Upper lobe of left lung (tissue), 6 donors: ENCODE data around the gene CNPY4. TPM values are rescaled to one million over a fixed set of nuclear protein-coding genes. Genes with fewer than 3 reads are reported as not detected.

Experiments used
- ATAC-seq, 2 donors: fragments of 200-7000 bp; cut with Tn5 transposase; one replicate each; pipeline ENCODE4 v1.9.1; 2022; ENCODE audit warnings: mild to moderate bottlenecking in 2 of 2, moderate library complexity in 2 of 2; ENCODE audit not compliant: low FRiP score in 2 of 2
- DNase-seq, 2 donors: peaks; one replicate each; pipeline ENCODE4 v3.0.0-alpha.2; 2019 to 2020
- H3K27ac ChIP-seq, 4 donors: fragments of 200-600 bp; sonication (generic); one replicate each; pipeline ENCODE4 v1.5.1; 2016 to 2019
- H3K27me3 ChIP-seq, 4 donors: fragments of 200-600 bp; sonication (generic); one replicate each; pipeline ENCODE4 v1.5.1; 2017 to 2019
- H3K36me3 ChIP-seq, 4 donors: fragments of 200-600 bp; sonication (generic); one replicate each; pipeline ENCODE4 v1.5.1; 2016 to 2019
- H3K4me1 ChIP-seq, 4 donors: fragments of 200-600 bp; sonication (generic); one replicate each; pipeline ENCODE4 v1.5.1; 2018 to 2019
- H3K4me3 ChIP-seq, 4 donors: fragments of 200-600 bp; sonication (generic); one replicate each; pipeline ENCODE4 v1.5.1; 2017 to 2019; ENCODE audit warnings: mild to moderate bottlenecking in 2 of 4, moderate library complexity in 1 of 4
- H3K9me3 ChIP-seq, 4 donors: fragments of 200-600 bp; sonication (generic); one replicate each; pipeline ENCODE4 v1.5.1; 2018 to 2019
- CTCF ChIP-seq, 6 experiments: fragments of 450-650 bp in 4 of 6; fragments of 200-600 bp in 2 of 6; sonication (generic) in 2 of 6; IDR thresholded peaks; one replicate each; pipeline ENCODE4 v1.5.1; 2016 to 2019; ENCODE audit warnings: antibody characterized with exemption in 6 of 6
- EP300 ChIP-seq, 4 donors: sonication (generic); formaldehyde crosslinking; IDR thresholded peaks; one replicate each; pipeline ENCODE4 v1.5.1; 2017; ENCODE audit warnings: antibody characterized with exemption in 4 of 4, control low read depth in 2 of 4
- POLR2A ChIP-seq, 4 donors: fragments of 450-650 bp; IDR thresholded peaks; one replicate each; pipeline ENCODE4 v1.5.1; 2016 to 2017; ENCODE audit warnings: antibody characterized with exemption in 4 of 4, mild to moderate bottlenecking in 2 of 4
- POLR2AphosphoS5 ChIP-seq, 2 donors: sonication (generic); formaldehyde crosslinking; IDR thresholded peaks; one replicate each; pipeline ENCODE4 v1.5.1; 2017; ENCODE audit warnings: antibody characterized with exemption in 2 of 2
- WGBS, 2 donors: methylation state at CpG; one replicate each; pipeline ENCODE4 v1.1.5; 2017 to 2018; 5-methylcytosine and 5-hydroxymethylcytosine counted together
- total RNA-seq, 6 donors: library from RNA; depleted of rRNA in 4 of 6; stranded (reverse); fragments of >200 nt in 4 of 6; gene quantifications; one replicate each; pipeline versions ENCODE4 v1.1.0 to v1.2.1, GENCODE V29; 2016 to 2021
- donor health status: DM: no; HTN: no; CAD: no; lungs with moderate emphysema.
- donor health status: DM: no; HTN: yes; CAD: no; lungs with severe emphysema.

Gene CNPY4
- 10 to 100 TPM in 2 of 6 donors, 1 to 10 TPM in 4; 2.9 to 14.6 (median 6.5) TPM for total RNA-seq

GRCh38 chr7:100119072-100119969 lies at the start of gene CNPY4, which contains the start of gene TAF6:
Gene CNPY4, plus strand, starts transcription at chr7:100119634. Its CDS starts 111 bp downstream, at chr7:100119745.
Gene TAF6, minus strand, starts transcription at chr7:100119358. Its CDS starts 5,149 bp downstream, at chr7:100114209.
- H3K4me1 ChIP-seq: peaks cover 16 to 26% (median 17%) of the 10 kb centered on the region in 4 donors
- peaks cover 0 to 6% (median under 1%) of the 10 kb centered on the region in 4 donors for H3K36me3 ChIP-seq
- WGBS, 2 donors: 0 to 1% methylated on average over 35 to 47 of the region's 49 CpGs
- H3K27ac ChIP-seq: peak within 1 kb of the TSS; percentile 79 to 89 (median 86)
- peak within 1 kb of the TSS; percentile 54 to 96 (median 87) for H3K4me3 ChIP-seq
- no peaks in the 10 kb centered on the region for H3K27me3 ChIP-seq
- no peaks in the 10 kb centered on the region for H3K9me3 ChIP-seq
- ATAC-seq: peak; percentile 95 to 97
- DNase-seq: peak; percentile 96
- TF ChIP-seq CTCF (IDR thresholded peaks at IDR 0.05) (no peak), POLR2AphosphoS5 (IDR thresholded peaks at IDR 0.05) (peak; percentile 21 to 62), POLR2A (IDR thresholded peaks at IDR 0.05) (peak in 2 of 4 donors; percentile 39 to 80)

- WGBS, 2 donors: 97 to 99% methylated on average over 5 of the region's 5 CpGs
- ATAC-seq: no peak
- H3K36me3 ChIP-seq: peaks cover 45 to 71% (median 61%) of the 10 kb centered on the region in 4 donors
These were observed 49.4 kb upstream of the CNPY4 start for GRCh38 chr7:100069991-100070390.

GRCh38 chr7:100071018-100071723 lies 48.3 kb upstream of the CNPY4 start:
- WGBS, 2 donors: 95 to 96% methylated on average over 11 of the region's 11 CpGs
- Histone ChIP-seq H3K4me3 (no peak overlapping the region), H3K4me1 (peaks cover 0 to 3% (median under 1%) of the 10 kb centered on the region in 4 donors), H3K27ac (no peak overlapping the region), H3K36me3 (peaks cover 49 to 82% (median 73%) of the 10 kb centered on the region in 4 donors), H3K9me3 (peaks cover 22 to 28% (median 27%) of the 10 kb centered on the region in 4 donors), H3K27me3 (no peaks in the 10 kb centered on the region)
- ATAC-seq (no peak), DNase-seq (no peak)
- no peak for TF ChIP-seq CTCF (IDR thresholded peaks at IDR 0.05)
- no peak for TF ChIP-seq POLR2AphosphoS5 (IDR thresholded peaks at IDR 0.05)
- TF ChIP-seq EP300 (IDR thresholded peaks at IDR 0.05): no peak
- no peak for TF ChIP-seq POLR2A (IDR thresholded peaks at IDR 0.05)

More at GRCh38 chr7:100069991-100070390, 49.4 kb upstream of the CNPY4 start:
- Histone ChIP-seq H3K4me3 (no peak overlapping the region), H3K4me1 (peaks cover 8 to 15% (median 10%) of the 10 kb centered on the region in 4 donors), H3K9me3 (peaks cover 22 to 28% (median 27%) of the 10 kb centered on the region in 4 donors), H3K27me3 (no peaks in the 10 kb centered on the region), H3K27ac (no peak overlapping the region)
- DNase-seq: no peak
- no peak for TF ChIP-seq EP300 (IDR thresholded peaks at IDR 0.05)

- Histone ChIP-seq H3K36me3 (peaks cover 57 to 87% (median 84%) of the 10 kb centered on the region in 4 donors), H3K27me3 (no peaks in the 10 kb centered on the region), H3K27ac (no peak overlapping the region), H3K9me3 (peaks cover 22 to 28% (median 27%) of the 10 kb centered on the region in 4 donors), H3K4me3 (no peak overlapping the region), H3K4me1 (no peaks in the 10 kb centered on the region)
- 95 to 97% methylated on average over 10 of the region's 10 CpGs for WGBS, 2 donors
- TF ChIP-seq EP300 (IDR thresholded peaks at IDR 0.05) (no peak), POLR2A (IDR thresholded peaks at IDR 0.05) (no peak), CTCF (IDR thresholded peaks at IDR 0.05) (no peak), POLR2AphosphoS5 (IDR thresholded peaks at IDR 0.05) (no peak)
- no peak for ATAC-seq
- no peak for DNase-seq
These were observed 47.0 kb upstream of the CNPY4 start for GRCh38 chr7:100072462-100072861.

- peaks cover 57 to 98% (median 78%) of the 10 kb centered on the region in 4 donors for H3K36me3 ChIP-seq
- 95% methylated on average over 7 of the region's 7 CpGs for WGBS, 2 donors
These were observed 44.6 kb upstream of the CNPY4 start for GRCh38 chr7:100074841-100075240.

More at GRCh38 chr7:100074841-100075240, 44.6 kb upstream of the CNPY4 start:
- Histone ChIP-seq H3K4me3 (no peak overlapping the region), H3K27me3 (no peaks in the 10 kb centered on the region), H3K27ac (no peak overlapping the region), H3K4me1 (peaks cover 0 to 14% (median 5%) of the 10 kb centered on the region in 4 donors), H3K9me3 (peaks cover 22 to 28% (median 27%) of the 10 kb centered on the region in 4 donors)
- DNase-seq (no peak), ATAC-seq (no peak)
- TF ChIP-seq EP300 (IDR thresholded peaks at IDR 0.05) (no peak), POLR2A (IDR thresholded peaks at IDR 0.05) (no peak), POLR2AphosphoS5 (IDR thresholded peaks at IDR 0.05) (no peak), CTCF (IDR thresholded peaks at IDR 0.05) (no peak)
